Panc1 (cell line): ENCODE data around the gene TEK.

Experiments
- CTCF ChIP-seq: fragments of 450-650 bp; IDR thresholded peaks from 2 replicates; pipeline ENCODE4 v1.5.1; 2017; ENCODE audit warnings: mild to moderate bottlenecking
- POLR2AphosphoS5 ChIP-seq: IDR thresholded peaks from 2 replicates; pipeline ENCODE4 v1.6.1; 2012; ENCODE audit warnings: mild to moderate bottlenecking, low read depth, low read length, moderate library complexity
- REST ChIP-seq, 2 experiments: IDR thresholded peaks; 2 replicates each; pipeline ENCODE4 v1.6.1; 2011 to 2012; ENCODE audit warnings: low read depth in 2 of 2, control low read depth in 1 of 2, low read length in 1 of 2, mild to moderate bottlenecking in 1 of 2, moderate library complexity in 1 of 2; ENCODE audit not compliant: insufficient read depth in 1 of 2
- SIN3A ChIP-seq: IDR thresholded peaks from 2 replicates; pipeline ENCODE4 v1.6.1; 2012; ENCODE audit warnings: low read depth, mild to moderate bottlenecking, low read length, moderate library complexity, borderline replicate concordance; ENCODE audit not compliant: insufficient read depth

GRCh38 chr9:27193886-27194285, 84.9 kb downstream of the TEK start:
- TF ChIP-seq CTCF (no peak), POLR2AphosphoS5 (no peak), REST (IDR thresholded peaks at IDR 0.05; ENCODE audit: insufficient read depth in 1 of 2, low read depth in 2 of 2, low read length in 1 of 2) (no peak), SIN3A (no peak)
